ENCODE measurements around the gene PDSS2. TPM values are rescaled to one million over a fixed set of nuclear protein-coding genes. Genes with fewer than 3 reads are reported as not detected.
"Not testable (repeated sequence)": the region's sequence is repeated elsewhere in the genome, so short reads cannot be mapped to it uniquely, and the experiment has no call there.

PDSS2 gene
- total RNA-seq, 3 donors from 2014 or later (not counting 1 experiment from before 2014, with no cell fraction given), result 11.2 to 15.5 (median 14.2) TPM

GRCh38 chr6:107179004-107179403 lies 280.4 kb downstream of the PDSS2 start:
- Mint-ChIP-seq H3K27me3 (ENCODE audit: low read depth in 2 of 2) (no peaks in the 10 kb centered on the region), H3K36me3 (no peaks in the 10 kb centered on the region), H3K4me1 (no peaks in the 10 kb centered on the region), H3K27ac (no peak overlapping the region), H3K9me3 (no peaks in the 10 kb centered on the region), H3K4me3 (no peak overlapping the region)
- Histone ChIP-seq H3K36me3 (ENCODE audit: control insufficient read depth, insufficient read depth, low read length) (no peaks in the 10 kb centered on the region), H3K4me1 (ENCODE audit: control insufficient read depth, insufficient read depth, low read length) (no peaks in the 10 kb centered on the region), H3K4me3 (ENCODE audit: low read length) (no peak overlapping the region), H3K27me3 (ENCODE audit: control insufficient read depth, insufficient read depth, low read length) (no peaks in the 10 kb centered on the region), H3K9me3 (ENCODE audit: control insufficient read depth, insufficient read depth, low read length) (no peaks in the 10 kb centered on the region), H3K27ac (ENCODE audit: low read length) (no peak overlapping the region)
- TF ChIP-seq CTCF (IDR thresholded peaks at IDR 0.05), result no peak
- intact Hi-C loops (cut with micrococcal nuclease), result no loop called here
- 100% methylated on average over 4 of the region's 5 CpGs for WGBS (ENCODE audit: insufficient coverage)
- DNase-seq (no peak), ATAC-seq (no peak)

GRCh38 chr6:107173779-107174178 lies 285.6 kb downstream of the PDSS2 start:
- intact Hi-C loops (cut with micrococcal nuclease), result no loop called here
- H3K4me3 ChIP-seq (ENCODE audit: low read length), result no peak overlapping the region
- ATAC-seq, result no peak
- Mint-ChIP-seq H3K27me3 (ENCODE audit: low read depth in 2 of 2) (no peaks in the 10 kb centered on the region), H3K4me1 (no peaks in the 10 kb centered on the region), H3K4me3 (no peak overlapping the region), H3K27ac (no peak overlapping the region), H3K9me3 (no peaks in the 10 kb centered on the region), H3K36me3 (no peaks in the 10 kb centered on the region)
- 98% methylated on average over 3 of the region's 3 CpGs for WGBS (ENCODE audit: insufficient coverage)
- no peaks in the 10 kb centered on the region for H3K36me3 ChIP-seq (ENCODE audit: control insufficient read depth, insufficient read depth, low read length)
- H3K27ac ChIP-seq (ENCODE audit: low read length), result no peak overlapping the region
- no peaks in the 10 kb centered on the region for H3K9me3 ChIP-seq (ENCODE audit: control insufficient read depth, insufficient read depth, low read length)
- DNase-seq, result no peak
- no peak for TF ChIP-seq CTCF (IDR thresholded peaks at IDR 0.05)
- H3K4me1 ChIP-seq (ENCODE audit: control insufficient read depth, insufficient read depth, low read length), result no peaks in the 10 kb centered on the region
- H3K27me3 ChIP-seq (ENCODE audit: control insufficient read depth, insufficient read depth, low read length), result no peaks in the 10 kb centered on the region

- DNase-seq (no peak), ATAC-seq (no peak)
- no peaks in the 10 kb centered on the region for H3K4me1 Mint-ChIP-seq
- H3K4me3 Mint-ChIP-seq, result no peak overlapping the region
- Histone ChIP-seq H3K9me3 (ENCODE audit: control insufficient read depth, insufficient read depth, low read length) (no peaks in the 10 kb centered on the region), H3K27me3 (ENCODE audit: control insufficient read depth, insufficient read depth, low read length) (no peaks in the 10 kb centered on the region), H3K36me3 (ENCODE audit: control insufficient read depth, insufficient read depth, low read length) (no peaks in the 10 kb centered on the region), H3K4me3 (ENCODE audit: low read length) (no peak overlapping the region), H3K27ac (ENCODE audit: low read length) (no peak overlapping the region), H3K4me1 (ENCODE audit: control insufficient read depth, insufficient read depth, low read length) (no peaks in the 10 kb centered on the region)
- H3K27ac Mint-ChIP-seq, result no peak overlapping the region
- H3K9me3 Mint-ChIP-seq, result peaks cover 0 to 4% of the 10 kb centered on the region in 2 donors
- no peak for TF ChIP-seq CTCF (IDR thresholded peaks at IDR 0.05)
- H3K27me3 Mint-ChIP-seq (ENCODE audit: low read depth in 2 of 2), result no peaks in the 10 kb centered on the region
- no peaks in the 10 kb centered on the region for H3K36me3 Mint-ChIP-seq
- intact Hi-C loops (cut with micrococcal nuclease), result no loop called here
- WGBS (ENCODE audit: insufficient coverage), result 95% methylated on average over 5 of the region's 5 CpGs
Observed at GRCh38 chr6:107171513-107171912, 287.9 kb downstream of the PDSS2 start.

- H3K4me1 Mint-ChIP-seq, H3K9me3 Mint-ChIP-seq: not testable (repeated sequence)
- WGBS (ENCODE audit: insufficient coverage), result 96% methylated on average over 1 of the region's 5 CpGs
Observed at GRCh38 chr6:107164299-107164698, 295.1 kb downstream of the PDSS2 start.

More at GRCh38 chr6:107164299-107164698, 295.1 kb downstream of the PDSS2 start:
- H3K27ac ChIP-seq (ENCODE audit: low read length); H3K36me3 Mint-ChIP-seq; intact Hi-C loops (cut with micrococcal nuclease); H3K27me3 ChIP-seq (ENCODE audit: control insufficient read depth, insufficient read depth, low read length); H3K36me3 ChIP-seq (ENCODE audit: control insufficient read depth, insufficient read depth, low read length); H3K9me3 ChIP-seq (ENCODE audit: control insufficient read depth, insufficient read depth, low read length); DNase-seq; H3K27me3 Mint-ChIP-seq (ENCODE audit: low read depth in 2 of 2); H3K4me1 ChIP-seq (ENCODE audit: control insufficient read depth, insufficient read depth, low read length); H3K4me3 ChIP-seq (ENCODE audit: low read length); H3K4me3 Mint-ChIP-seq; ATAC-seq; H3K27ac Mint-ChIP-seq: not testable (repeated sequence)
